Measurements from ENCODE around the gene DNAAF1.
A peak's percentile ranks its signal among the peaks of the same experiment; 100 is the strongest.

Gene DNAAF1

GRCh38 chr16:84161801-84162200, 16.7 kb downstream of the DNAAF1 start:
- no peak for DNase-seq

GRCh38 chr16:84165746-84166145, 20.6 kb downstream of the DNAAF1 start:
- no peak for DNase-seq

- DNase-seq: no peak
Observed at GRCh38 chr16:84166796-84167695, 21.9 kb downstream of the DNAAF1 start.

GRCh38 chr16:84169765-84170310, 24.7 kb downstream of the DNAAF1 start:
- no peak for DNase-seq

DNA sequence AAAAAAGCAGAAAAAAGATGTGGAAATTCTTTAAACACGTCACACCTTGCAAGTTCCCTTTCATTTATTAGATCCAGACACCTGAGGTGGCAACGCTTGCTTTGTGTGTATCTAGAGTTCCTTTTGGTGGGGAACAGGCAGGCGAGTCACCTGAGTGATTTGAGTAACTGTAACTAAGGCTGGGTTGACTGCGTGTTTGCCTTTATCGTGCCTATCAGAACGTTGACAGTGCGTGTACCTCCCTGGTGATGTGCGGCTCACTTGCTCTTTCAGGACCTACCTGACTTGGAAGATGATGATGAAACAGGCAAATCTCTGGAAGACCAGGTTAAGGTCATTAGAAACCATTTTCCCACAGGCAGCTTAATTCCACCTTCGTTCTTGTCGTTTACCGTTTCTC, 29.3 kb downstream of the DNAAF1 start:
- no peak for DNase-seq

GRCh38 chr16:84175350-84176081, 30.4 kb downstream of the DNAAF1 start:
- DNase-seq: peak; percentile 99

DNA sequence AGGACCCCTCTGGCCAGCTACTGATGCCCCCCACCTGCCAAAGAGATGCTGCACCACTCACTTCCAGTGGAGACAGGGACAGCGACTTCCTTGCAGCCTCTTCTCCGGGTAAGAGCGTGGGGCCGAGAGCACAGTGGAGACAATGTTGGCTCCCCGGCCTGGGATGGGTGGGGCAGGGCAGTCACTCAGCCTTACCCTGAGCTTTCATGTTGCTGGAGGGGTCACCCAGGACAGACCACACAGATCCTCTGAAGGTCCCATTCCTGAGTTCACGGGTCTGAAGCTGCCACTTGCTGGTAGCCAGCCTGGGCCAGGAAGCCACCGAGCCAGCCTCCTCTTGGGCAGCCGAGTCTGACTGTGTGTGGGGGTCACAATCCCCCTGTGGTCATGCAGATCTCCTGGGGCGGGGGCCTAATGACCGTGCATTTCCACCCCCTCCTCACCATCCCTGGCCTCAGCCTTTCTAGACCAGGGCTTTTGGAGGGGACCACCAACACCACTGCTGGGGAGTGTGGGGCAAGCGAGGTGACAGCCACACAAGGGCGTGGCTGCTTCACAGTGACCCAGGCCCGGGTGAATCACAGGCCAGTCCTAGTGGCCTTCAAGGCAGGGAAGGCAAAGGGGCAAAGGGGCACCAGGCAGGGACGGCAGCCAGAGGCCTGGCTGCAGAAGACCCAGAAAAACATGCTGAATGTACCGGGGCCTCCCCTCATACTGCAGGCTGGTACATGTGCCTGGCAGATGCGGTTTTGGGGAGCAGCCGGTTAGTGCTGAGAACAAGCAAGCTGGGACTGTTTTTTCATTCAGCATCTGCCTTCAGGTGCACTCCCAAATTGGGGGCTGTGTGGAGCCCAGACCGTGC, 31.3 kb downstream of the DNAAF1 start:
- DNase-seq: peak; percentile 48

DNA sequence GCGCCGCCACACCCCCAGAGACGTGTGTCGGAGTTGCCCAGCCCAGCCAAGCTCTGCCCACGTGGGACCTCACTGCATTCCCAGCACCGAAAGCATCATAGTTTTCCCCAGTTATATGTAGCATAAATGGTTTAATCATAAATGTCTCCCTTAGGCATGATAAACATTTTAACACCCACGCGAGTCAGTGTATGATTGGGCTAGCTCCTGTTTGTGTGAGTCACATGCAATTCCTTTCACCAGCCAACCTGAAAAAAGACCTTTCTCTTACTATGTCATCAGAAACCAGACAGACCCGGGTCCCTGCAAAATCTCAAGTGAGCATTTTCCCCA, 32.6 kb downstream of the DNAAF1 start:
- no peak for DNase-seq

DNA sequence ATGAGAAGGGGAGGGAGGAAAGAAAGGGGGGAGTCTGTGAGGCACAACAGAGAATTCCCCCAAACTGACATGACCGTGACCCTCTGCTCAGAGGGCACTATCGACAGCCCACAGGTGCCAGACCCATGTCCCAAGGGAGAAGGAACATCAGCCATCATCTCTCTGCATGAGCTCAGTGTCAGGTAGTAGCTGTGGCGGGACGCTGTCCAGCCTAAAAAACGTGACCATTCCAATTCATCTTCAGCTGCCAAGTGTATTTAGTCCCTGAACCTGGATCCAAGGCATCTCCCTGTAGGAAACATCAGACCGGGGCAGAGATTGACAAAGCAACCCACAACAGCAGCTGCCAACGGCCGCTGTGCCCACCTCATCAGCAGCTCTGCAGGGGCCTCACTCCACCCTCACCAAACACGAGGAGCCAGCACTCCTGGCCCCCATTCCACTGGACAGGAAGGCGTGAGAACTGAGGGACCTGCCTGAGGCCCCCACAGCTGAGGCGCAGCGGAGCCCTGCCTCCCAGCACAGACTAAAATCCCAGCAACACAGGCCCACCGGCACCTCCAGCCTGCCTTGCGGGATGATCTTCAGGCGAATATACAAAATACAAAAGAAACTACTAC, 33.1 kb downstream of the DNAAF1 start:
- DNase-seq: no peak

GRCh38 chr16:84178892-84179611, 33.9 kb downstream of the DNAAF1 start:
- no peak for DNase-seq

DNA sequence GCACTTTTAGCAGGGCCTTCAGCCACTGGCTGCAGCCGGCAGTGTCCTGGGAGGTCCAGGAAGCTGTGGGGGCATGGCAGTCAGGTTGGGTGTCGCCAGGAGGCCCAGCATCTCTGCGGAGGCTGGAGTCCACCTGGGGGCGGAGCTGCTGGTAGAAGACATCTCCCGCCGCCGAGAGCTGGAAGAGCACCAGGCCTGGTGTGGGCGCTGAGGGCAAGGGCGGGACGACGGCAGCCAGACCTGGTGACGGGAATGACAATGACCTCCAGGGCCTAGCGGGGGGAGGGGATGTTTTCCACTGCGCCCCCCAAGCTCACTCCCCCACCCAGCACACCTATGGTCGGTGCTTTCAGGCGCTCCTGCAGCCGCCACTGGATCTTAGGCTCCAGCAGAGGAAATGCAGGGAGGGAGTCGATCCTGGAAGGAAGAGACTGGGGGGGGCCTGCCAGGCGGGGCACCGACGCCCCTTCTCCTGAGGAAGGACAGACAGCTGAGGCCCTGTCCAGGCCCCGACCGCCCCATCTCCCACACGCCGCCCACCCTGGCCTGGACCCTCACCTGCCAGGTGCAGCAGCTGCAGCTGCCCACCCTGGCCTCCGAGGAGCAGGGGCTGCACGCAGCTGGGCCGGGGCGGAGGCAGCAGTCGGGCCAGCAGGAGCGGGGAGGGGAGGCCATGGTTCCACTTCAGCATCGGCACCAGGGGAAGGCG, 34.7 kb downstream of the DNAAF1 start:
- no peak for DNase-seq

DNA sequence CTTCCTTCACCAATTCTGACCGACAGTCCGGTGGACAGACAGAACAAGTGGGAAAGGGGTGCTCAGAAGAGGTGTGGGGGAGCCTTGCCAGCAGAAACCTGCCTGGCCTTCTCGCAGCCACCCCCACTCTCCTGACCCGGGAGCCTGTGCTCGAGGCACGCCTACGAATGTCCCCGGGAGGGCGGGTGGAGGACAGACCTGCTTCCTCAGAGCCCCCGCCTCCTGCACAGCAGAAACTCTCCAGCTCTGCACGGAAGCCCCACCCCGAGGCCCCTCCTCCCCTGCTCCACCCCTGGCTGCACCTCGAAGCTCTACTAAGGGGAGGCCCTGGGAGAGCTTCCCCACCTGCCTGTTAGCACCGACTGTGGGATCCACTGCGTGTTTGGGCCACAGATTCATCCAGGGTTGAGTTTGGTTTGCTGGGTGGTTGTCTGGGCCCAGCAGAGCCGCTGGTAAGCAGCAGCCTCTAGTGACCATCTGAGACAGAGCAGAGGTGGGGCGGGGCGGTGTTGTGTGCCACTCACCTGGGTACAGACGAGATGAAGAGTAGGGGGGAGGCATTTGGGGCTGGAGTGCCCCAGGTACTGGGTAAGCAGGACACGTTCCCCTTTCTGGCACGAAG, 35.5 kb downstream of the DNAAF1 start:
- no peak for DNase-seq

DNA sequence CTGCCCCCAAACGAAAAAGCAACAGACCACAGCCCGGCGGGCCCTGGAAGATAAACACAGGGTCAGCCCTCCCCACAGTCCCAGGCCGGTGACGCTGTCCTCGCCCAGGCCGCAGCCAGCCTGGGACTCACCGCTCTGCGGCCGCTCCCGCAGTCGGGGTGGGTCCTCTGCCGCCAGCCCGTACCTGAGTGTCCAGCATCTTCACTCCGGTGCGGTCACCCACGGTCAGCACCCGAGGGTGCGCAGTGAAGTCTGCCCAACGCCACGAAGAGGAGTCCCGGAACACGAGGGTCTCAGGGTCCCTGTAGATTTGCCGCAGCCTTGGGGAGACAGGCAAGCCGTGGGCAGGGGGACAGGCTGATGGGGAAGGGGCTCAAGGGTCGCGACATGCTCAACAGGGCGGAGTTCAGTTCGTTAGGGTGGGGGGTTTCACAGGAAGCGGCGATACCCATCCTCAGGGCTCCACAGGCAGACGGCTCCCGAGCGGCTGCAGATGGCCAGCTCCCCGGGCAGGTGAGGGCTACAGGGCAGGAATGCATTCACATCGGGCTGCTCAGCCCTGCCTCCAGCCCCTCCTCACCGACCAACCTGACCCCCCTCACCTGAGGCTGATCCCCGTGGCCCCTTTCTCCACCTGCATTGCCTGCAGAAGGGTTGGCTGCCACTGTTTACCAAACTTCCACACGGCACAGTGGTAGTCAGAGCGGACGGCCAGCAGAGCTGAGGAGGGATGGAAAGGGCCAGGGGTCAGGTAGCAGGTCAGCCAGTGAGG, 36.2 kb downstream of the DNAAF1 start:
- no peak for DNase-seq

GRCh38 chr16:84182104-84182503, 37.0 kb downstream of the DNAAF1 start:
- DNase-seq: no peak

- no peak for DNase-seq
Observed at GRCh38 chr16:84182680-84183571, 37.8 kb downstream of the DNAAF1 start.

DNA sequence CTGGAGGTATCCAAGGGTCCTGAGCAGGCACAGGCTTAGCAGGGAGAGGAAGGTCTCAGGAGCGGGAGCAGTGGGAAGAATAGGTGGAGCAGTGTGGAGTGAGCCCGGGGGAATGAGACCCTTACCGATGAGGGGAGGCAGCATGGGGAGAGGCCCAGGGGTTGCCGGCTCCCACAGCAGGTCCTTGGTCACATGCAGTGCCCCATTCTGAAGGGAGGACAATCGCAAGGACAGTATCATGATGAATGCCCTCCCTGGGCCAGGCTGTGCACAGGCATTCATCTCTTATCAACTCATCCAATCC, 38.4 kb downstream of the DNAAF1 start:
- no peak for DNase-seq

DNA sequence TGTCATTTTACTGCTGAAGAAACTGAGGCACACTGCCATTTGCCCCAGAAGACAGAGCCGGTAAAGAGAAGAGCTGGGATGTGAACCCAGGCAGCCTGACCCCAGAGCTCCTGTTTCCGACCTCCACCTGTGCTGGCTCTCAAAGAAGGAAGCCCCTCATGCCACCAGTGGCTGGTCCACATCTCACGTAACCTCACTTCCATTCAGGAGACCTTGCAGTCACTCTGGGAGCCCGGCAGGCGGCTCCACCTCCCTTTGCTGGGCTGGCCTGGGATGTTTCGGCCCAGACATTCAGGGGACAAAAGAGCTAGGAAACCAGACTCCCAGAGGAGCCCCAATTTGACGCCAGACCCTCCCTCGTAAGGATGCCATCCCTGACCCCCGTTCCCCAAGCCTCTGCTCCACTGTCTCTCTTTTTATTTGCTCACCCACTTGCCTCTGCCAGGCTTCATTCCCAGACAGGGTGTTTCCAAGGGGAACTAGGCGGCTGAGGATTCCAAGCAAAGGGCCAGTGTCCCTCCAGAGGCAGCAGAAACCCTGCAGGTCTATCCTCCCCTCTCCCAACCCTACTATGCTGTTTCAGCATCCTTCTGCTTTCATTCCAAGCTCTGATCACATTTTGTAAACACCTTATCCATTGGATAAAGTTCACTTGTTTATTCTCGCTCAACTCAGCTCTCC, 38.9 kb downstream of the DNAAF1 start:
- no peak for DNase-seq

DNA sequence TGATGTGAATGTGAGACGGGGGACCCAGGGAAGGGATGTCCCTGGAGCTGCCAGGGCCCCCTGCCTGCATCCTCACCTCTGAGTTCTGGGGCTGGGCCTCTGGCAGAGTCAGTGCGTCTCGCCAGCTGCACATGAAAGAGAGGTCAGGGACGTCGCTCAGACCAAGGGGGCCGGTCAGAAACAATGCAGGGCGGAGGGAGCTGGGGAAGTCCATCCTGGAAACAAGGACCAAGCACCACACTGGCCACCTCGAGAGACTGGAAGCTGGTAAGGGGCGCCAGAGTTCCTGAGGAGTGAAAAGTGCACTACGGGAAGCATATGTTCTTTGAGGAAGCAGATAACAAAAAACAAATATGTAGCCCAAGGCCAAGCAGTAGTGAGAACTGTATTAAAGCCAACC, 39.7 kb downstream of the DNAAF1 start:
- DNase-seq: no peak

Data from inflammatory macrophage treated with lipopolysaccharide for 4 hours (primary cell).